Esophagus muscularis mucosa (tissue), 4 donors: Measurements from ENCODE around the gene SLC22A17. TPM values are rescaled to one million over a fixed set of nuclear protein-coding genes. Genes with fewer than 3 reads are reported as not detected.

Experiments
- DNase-seq: peaks from one replicate; pipeline ENCODE4 v3.0.0-alpha.2; 2017; ENCODE audit errors: extremely low spot score
- H3K27ac ChIP-seq, 4 donors: fragments of 200-600 bp; sonication (generic); replicated peaks in 1 of 4; 1 replicate in 3 of 4; 2 replicates in 1 of 4; pipeline ENCODE4 v1.5.1; 2016 to 2019; ENCODE audit warnings: mild to moderate bottlenecking in 1 of 4
- H3K27me3 ChIP-seq, 4 donors: fragments of 200-600 bp; sonication (generic); one replicate each; pipeline versions ENCODE4 v1.5.1 to v1.6.0; 2016 to 2019
- H3K36me3 ChIP-seq, 4 donors: fragments of 200-600 bp; sonication (generic); one replicate each; pipeline ENCODE4 v1.5.1; 2016 to 2019
- H3K4me1 ChIP-seq, 4 donors: fragments of 200-600 bp; sonication (generic); one replicate each; pipeline ENCODE4 v1.5.1; 2016 to 2019
- H3K4me3 ChIP-seq, 4 donors: fragments of 200-600 bp; sonication (generic); 1 replicate in 2 of 4; 2 replicates in 2 of 4; pipeline ENCODE4 v1.5.1; 2016 to 2019; ENCODE audit warnings: mild to moderate bottlenecking in 4 of 4, moderate library complexity in 1 of 4
- H3K9me3 ChIP-seq, 4 donors: fragments of 200-600 bp; sonication (generic); 1 replicate in 3 of 4; 2 replicates in 1 of 4; pipeline ENCODE4 v1.5.1; 2016 to 2019
- EP300 ChIP-seq: sonication (generic); formaldehyde crosslinking; IDR thresholded peaks from one replicate; pipeline ENCODE4 v1.6.1; 2017; ENCODE audit warnings: antibody characterized with exemption
- POLR2A ChIP-seq: fragments of 450-650 bp; IDR thresholded peaks from one replicate; pipeline ENCODE4 v1.6.1; 2017; ENCODE audit warnings: antibody characterized with exemption, moderate library complexity, mild to moderate bottlenecking, low read depth
- POLR2AphosphoS5 ChIP-seq, 2 donors: sonication (generic); formaldehyde crosslinking; IDR thresholded peaks; one replicate each; pipeline ENCODE4 v1.6.1; 2017; ENCODE audit warnings: antibody characterized with exemption in 2 of 2
- WGBS: methylation state at CpG from one replicate; pipeline ENCODE4 v1.1.5; 2018; 5-methylcytosine and 5-hydroxymethylcytosine counted together
- intact Hi-C: fragments of 100-400 bp; cut with DNase I; formaldehyde crosslinking; loops from one replicate; pipeline ENCODE4 v1.15.1; 2023
- total RNA-seq, 4 donors: library from RNA; depleted of rRNA; stranded (reverse); fragments of >200 nt; gene quantifications; one replicate each; pipeline versions ENCODE4 v1.1.0 to v1.2.1, GENCODE V29; 2016
- TF ChIP-seq, protein P1 (sequence below), 3 experiments: fragments of 200-600 bp in 2 of 3; fragments of 450-650 bp in 1 of 3; sonication (generic) in 2 of 3; IDR thresholded peaks; one replicate each; pipeline ENCODE4 v1.5.1; 2017 to 2019; ENCODE audit warnings: antibody characterized with exemption in 3 of 3, mild to moderate bottlenecking in 2 of 3, moderate library complexity in 1 of 3

Gene SLC22A17
- total RNA-seq, 4 donors from 2014 or later: 12.5 to 36.9 (median 24.9) TPM

DNA sequence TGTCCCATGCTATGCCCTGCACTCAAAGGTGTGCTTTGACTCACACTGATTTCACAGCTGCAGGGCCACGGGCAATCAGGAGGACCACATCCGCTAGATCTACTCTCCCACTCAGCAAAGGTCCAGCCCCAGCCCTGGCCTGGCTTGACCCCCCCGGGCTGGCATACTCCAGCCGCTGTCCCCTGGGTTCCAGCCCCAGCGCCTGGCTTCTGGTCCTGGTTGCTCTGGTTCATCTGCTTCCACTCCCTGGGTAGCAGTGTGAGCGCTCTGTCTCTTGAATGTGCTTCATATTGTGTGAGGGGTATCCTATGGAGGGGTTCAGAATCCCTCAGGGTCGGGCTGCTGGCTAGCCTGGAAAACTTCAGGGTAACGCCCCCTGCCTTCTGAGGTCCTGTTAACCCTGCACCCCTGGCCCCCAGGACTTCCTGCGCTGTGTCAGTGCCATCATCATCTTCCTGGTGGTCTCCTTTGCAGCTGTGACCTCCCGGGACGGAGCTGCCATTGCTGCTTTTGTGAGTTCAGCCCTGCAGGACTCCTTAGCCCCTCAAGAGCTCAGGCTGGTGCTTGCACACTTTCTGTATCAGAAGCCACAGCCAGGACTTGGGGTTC is 26.0 kb upstream of the SLC22A17 start:
- Histone ChIP-seq H3K4me3 (no peak overlapping the region), H3K9me3 (no peaks in the 10 kb centered on the region), H3K4me1 (peaks cover 0 to 23% (median 15%) of the 10 kb centered on the region in 4 donors), H3K27ac (no peak overlapping the region), H3K36me3 (peaks cover 0 to 33% (median 0%) of the 10 kb centered on the region in 4 donors), H3K27me3 (peaks cover 0 to 16% (median 0%) of the 10 kb centered on the region in 4 donors)
- DNase-seq: no peak
- intact Hi-C loops: no loop called here
- WGBS: 73% methylated on average over 8 of the region's 11 CpGs
- TF ChIP-seq EP300 (no peak), POLR2A (no peak), POLR2AphosphoS5 (IDR thresholded peaks at IDR 0.05) (no peak)
- TF ChIP-seq, protein P1, sequence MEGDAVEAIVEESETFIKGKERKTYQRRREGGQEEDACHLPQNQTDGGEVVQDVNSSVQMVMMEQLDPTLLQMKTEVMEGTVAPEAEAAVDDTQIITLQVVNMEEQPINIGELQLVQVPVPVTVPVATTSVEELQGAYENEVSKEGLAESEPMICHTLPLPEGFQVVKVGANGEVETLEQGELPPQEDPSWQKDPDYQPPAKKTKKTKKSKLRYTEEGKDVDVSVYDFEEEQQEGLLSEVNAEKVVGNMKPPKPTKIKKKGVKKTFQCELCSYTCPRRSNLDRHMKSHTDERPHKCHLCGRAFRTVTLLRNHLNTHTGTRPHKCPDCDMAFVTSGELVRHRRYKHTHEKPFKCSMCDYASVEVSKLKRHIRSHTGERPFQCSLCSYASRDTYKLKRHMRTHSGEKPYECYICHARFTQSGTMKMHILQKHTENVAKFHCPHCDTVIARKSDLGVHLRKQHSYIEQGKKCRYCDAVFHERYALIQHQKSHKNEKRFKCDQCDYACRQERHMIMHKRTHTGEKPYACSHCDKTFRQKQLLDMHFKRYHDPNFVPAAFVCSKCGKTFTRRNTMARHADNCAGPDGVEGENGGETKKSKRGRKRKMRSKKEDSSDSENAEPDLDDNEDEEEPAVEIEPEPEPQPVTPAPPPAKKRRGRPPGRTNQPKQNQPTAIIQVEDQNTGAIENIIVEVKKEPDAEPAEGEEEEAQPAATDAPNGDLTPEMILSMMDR (IDR thresholded peaks at IDR 0.05): no peak

DNA sequence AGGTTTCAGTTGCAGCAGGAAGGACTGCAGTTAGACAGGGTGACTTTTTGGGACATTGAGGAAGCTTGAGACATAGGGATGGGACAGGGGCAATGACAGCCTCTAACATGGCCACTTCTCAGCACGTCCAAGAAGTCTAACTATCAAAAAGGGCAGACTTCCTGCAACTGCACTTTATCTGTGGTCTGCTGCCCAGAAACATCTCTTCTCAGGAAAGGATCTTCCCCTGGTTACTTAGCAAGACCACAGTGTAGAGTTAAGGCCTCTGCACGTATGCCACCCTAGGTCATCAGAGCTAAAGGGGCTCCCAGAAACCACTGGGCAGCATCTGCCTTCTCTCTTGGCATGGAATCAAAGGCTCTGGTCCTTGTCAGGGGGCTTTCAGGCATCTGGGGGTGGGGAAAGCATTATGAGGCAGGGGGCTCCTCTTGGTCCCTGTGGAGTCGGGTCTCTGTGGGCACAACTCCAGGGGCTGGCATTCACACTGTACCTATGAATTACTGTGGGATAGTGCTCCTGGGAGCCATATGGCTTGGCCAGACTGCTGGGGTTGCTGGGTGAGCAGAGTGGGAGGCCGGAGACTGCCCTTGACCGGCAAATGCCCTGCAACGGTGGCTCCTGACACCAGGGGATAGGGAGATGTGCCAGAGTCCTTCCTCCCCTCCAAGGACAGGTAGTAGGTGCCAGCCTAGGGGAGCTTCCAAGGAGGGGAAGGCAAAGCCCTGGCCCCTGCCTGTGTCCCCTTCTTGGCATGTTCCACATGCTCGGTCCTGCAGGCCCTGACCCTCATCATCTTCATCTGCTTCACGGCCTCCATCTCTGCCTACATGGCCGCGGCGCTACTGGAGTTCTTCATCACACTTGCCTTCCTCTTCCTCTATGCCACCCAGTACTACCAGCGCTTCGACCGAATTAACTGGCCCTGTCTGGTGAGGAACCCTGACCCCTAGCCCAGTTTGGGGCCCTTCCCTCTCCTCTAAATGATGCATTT is 25.2 kb upstream of the SLC22A17 start:
- H3K27ac ChIP-seq: peak overlapping the region in 2 of 4 donors; percentile 28 to 41

DNA sequence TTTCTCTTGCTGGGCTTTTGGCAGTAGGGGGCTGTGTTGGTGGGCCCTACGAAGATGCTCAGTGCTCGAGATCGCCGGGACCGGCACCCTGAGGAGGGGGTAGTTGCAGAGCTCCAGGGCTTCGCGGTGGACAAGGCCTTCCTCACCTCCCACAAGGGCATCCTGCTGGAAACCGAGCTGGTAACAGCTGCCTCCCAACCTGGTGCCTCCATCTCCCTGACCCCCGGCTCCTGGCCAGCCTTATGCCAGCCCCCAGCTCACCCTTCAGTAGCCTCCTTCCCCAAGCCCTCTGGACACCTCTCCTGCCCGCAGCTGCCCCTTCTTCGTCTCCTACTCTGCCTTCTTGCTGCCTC is 24.5 kb upstream of the SLC22A17 start:
- Histone ChIP-seq H3K4me3 (peak overlapping the region; percentile 5 to 34 (median 26)), H3K27me3 (peaks cover 0 to 16% (median 0%) of the 10 kb centered on the region in 4 donors), H3K4me1 (peaks cover 0 to 23% (median 15%) of the 10 kb centered on the region in 4 donors), H3K27ac (peak overlapping the region; percentile 20 to 45 (median 34)), H3K36me3 (peaks cover 0 to 18% (median 0%) of the 10 kb centered on the region in 4 donors), H3K9me3 (no peaks in the 10 kb centered on the region)
- no peak for DNase-seq
- 56% methylated on average over 10 of the region's 11 CpGs for WGBS
- intact Hi-C loops: no loop called here
- TF ChIP-seq POLR2AphosphoS5 (IDR thresholded peaks at IDR 0.05) (no peak), POLR2A (no peak), EP300 (no peak)
- TF ChIP-seq, protein P1 (IDR thresholded peaks at IDR 0.05): no peak

More for the DNA sequence above, 25.2 kb upstream of the SLC22A17 start:
- no peaks in the 10 kb centered on the region for H3K9me3 ChIP-seq
- H3K27me3 ChIP-seq: peaks cover 0 to 16% (median 0%) of the 10 kb centered on the region in 4 donors
- WGBS: 90% methylated on average over 13 of the region's 14 CpGs
- peaks cover 0 to 23% (median 15%) of the 10 kb centered on the region in 4 donors for H3K4me1 ChIP-seq
- peaks cover 0 to 25% (median 0%) of the 10 kb centered on the region in 4 donors for H3K36me3 ChIP-seq
- peak overlapping the region in 3 of 4 donors; percentile 22 to 34 (median 29) for H3K4me3 ChIP-seq
- intact Hi-C loops: no loop called here
- DNase-seq: no peak
- no peak for TF ChIP-seq POLR2A
- TF ChIP-seq EP300: no peak
- TF ChIP-seq, protein P1 (IDR thresholded peaks at IDR 0.05): no peak

DNA sequence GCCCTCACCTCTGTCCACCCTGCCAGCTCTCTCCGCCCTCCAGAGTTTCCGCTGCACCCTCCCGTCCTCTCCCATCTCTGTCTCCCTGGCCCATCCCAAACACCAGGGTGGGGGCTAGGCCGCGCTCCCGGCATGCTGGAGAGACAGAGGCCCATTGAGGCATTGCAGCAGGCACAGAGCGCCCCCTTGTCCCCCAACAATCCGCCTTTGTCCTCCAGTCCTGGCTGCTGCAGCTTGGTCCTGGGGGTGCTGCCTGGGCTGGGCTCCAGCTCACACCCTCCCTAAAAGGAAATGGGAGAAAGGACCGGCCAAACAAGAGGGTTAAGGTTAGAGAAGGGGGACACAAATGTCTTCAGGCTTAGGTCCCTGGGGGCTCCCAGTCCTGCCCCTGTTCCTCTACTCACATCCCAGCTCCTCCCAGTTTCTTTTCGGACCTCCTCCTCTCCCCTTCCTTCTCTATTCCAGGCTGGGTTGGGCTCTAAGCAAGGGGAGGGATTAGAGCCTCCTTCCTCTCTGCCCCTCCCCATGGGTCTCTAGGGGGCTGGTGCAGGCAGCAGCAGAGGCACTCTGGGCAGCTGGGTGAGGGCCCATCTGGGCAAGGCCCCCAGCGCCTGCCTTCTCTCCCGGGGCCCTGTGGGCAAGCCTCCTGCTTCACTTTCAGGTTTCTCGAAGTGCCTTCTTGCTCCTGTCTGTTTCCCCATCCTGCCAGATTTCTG is 24.0 kb upstream of the SLC22A17 start, which contains the start of gene CMTM5:
TSS of gene CMTM5 (plus strand) at position 565 of the 716 bp plus-strand sequence. CDS start 206 bp downstream, outside the sequence.
- intact Hi-C loops: no loop called here
- TF ChIP-seq EP300 (no peak), POLR2AphosphoS5 (IDR thresholded peaks at IDR 0.05) (no peak), POLR2A (no peak)
- TF ChIP-seq, protein P1 (IDR thresholded peaks at IDR 0.05): no peak
- Histone ChIP-seq H3K36me3 (peaks cover 0 to 13% (median 0%) of the 10 kb centered on the region in 4 donors), H3K27me3 (peaks cover 0 to 16% (median 0%) of the 10 kb centered on the region in 4 donors), H3K9me3 (no peaks in the 10 kb centered on the region), H3K4me3 (peak within 1 kb of the TSS; percentile 5 to 34 (median 26)), H3K27ac (peak within 1 kb of the TSS; percentile 20 to 45 (median 34)), H3K4me1 (peaks cover 0 to 23% (median 15%) of the 10 kb centered on the region in 4 donors)
- DNase-seq: no peak
- 40% methylated on average over 13 of the region's 13 CpGs for WGBS
